C4-2B (cell line): ENCODE measurements around the gene MINAR1.
A peak's percentile ranks its signal among the peaks of the same experiment; 100 is the strongest.

Experiments
- H3K27ac ChIP-seq: fragments of 450-650 bp; 2 replicates; pipeline ENCODE4 v1.5.1; 2017
- CTCF ChIP-seq: fragments of 450-650 bp; conservative IDR thresholded peaks from 2 replicates; pipeline ENCODE4 v1.5.1; 2017; ENCODE audit warnings: mild to moderate bottlenecking
- ZFX ChIP-seq: fragments of 450-650 bp; IDR thresholded peaks from 2 replicates; pipeline ENCODE4 v1.6.1; 2017

Gene MINAR1

DNA sequence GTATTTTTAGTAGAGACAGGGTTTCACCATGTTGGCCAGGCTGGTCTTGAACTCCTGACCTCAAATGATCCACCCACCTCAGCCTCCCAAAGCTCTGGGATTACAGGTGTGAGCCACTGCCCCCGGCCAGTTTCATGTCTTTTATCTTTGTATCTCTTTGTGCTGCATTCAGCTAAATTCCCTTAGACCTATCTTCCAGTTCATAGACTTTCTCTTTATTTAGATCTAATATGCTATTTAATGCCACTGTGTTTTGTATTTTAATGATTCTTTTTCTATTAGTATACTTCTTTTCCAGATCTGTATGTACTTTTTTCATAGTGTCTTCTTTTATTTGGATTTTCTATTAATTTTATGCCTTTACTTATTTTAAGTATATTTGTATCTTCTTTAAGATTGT, 14.9 kb downstream of the MINAR1 start:
- no peak for TF ChIP-seq ZFX
- no peak for TF ChIP-seq CTCF
- no peak overlapping the region for H3K27ac ChIP-seq

DNA sequence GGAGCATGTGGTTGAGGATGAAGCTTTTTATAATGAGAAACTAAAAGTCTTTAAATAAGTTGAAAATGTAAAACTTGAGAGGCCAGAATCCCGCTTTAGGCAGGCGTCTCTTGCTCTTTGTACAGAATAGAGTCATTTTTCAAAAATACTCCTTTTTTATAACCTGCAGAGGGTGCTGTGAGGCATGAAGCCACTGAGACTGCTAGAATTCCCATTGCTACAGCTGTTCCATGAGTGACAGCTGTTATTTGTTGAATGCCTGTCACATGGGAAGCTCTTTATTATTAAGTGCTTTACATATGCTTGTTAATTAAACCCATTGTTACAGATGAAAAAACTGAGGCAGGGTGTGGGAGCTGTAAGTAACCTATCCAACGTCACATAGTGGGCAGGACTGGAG, 18.5 kb downstream of the MINAR1 start:
- H3K27ac ChIP-seq: no peak overlapping the region
- TF ChIP-seq ZFX (no peak), CTCF (peak; percentile 54)

DNA sequence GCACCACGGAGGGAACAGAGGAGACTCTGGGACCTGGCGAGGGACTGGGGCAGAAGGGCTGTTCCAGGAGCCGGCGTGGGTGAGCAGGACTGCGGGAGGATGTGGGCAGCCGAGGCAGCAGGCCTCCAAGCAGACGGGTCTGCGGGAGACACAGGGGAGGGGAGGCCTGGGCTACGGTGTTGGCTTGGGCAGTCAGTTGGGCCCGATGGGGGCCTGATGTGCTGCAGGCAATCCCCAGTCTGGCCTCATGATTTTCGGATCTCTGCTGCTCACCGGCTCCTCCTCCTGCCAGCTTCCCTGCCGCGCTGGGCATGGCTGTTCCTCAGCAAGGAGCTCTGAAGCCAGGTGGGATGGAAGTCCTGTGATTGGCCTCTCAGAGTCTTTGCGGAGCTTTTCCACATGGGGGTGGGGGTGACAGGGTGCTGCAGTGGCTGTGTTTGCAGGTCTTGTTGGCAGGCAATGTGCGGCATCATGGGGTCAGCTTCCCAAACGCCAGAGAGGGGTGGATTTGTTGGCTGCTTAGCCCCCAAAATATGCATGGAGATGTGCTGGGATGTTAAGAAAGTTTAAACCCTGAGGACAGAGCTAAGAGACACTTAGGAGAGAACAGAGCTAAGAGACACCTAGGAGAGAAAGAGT, 19.3 kb downstream of the MINAR1 start:
- no peak overlapping the region for H3K27ac ChIP-seq
- TF ChIP-seq CTCF: no peak
- TF ChIP-seq ZFX: no peak

DNA sequence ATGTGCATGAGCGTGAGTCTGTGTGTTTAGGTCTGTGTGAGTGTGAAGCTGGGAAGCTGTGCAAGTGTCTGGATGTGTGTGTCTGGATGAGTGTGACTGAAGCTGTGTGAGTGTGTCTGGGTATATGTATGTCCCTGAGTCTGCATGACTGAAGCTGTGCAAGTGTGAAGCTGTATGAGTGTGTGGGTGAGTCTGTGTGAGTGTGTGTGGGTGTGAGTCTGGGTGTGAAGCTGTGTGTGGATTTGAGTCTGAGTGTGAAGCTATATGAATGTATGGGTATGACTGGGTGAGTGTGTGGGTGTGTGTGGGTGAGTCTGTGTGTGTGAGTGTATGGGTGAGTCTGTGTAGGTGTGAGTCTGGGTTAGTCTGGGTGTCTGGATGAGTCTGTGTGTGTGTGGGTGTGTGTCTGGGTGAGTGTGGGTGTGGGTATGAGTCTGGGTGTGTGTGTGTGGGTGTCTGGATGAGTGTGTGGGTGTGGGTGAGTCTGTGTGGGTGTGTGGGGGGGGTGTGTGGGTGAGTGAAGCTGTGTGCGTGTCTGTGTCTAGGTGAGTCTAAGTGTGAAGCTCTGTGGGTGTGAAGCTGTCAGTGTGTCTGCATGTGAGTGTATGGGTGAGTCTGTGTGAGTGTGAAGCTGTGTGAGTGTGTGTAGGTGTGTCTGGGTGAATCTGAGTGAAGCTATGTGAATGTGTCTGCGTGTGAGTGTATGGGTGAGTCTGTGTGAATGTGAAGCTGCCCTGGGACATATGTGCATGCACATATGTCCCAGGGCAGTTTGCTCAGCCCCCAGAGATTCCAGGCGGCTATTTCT, 20.3 kb downstream of the MINAR1 start:
- H3K27ac ChIP-seq: no peak overlapping the region
- TF ChIP-seq ZFX (no peak), CTCF (no peak)

GRCh38 chr15:79453446-79453845, 21.3 kb downstream of the MINAR1 start:
- TF ChIP-seq ZFX (no peak), CTCF (no peak)

DNA sequence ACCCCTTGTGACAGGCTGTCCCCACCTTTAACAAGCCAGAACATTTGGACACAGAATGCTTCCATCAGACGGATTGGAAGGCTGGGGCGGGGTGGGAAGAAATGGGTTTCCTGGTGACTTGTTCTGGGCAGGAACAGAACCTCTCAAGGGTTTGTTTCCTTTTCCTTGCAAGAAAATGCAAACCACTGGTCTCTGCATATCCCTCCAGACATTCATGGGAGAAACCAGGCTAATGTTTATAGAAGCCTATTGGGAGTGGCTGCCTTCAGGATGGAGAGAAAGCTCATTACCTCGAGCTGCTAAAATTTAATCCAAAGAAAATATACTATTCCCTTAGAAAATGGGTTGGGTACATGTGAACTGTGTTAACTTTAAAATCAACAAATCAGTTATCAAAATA, 21.9 kb downstream of the MINAR1 start:
- no peak for TF ChIP-seq CTCF
- no peak for TF ChIP-seq ZFX

More at GRCh38 chr15:79453446-79453845, 21.3 kb downstream of the MINAR1 start:
- H3K27ac ChIP-seq: no peak overlapping the region

DNA sequence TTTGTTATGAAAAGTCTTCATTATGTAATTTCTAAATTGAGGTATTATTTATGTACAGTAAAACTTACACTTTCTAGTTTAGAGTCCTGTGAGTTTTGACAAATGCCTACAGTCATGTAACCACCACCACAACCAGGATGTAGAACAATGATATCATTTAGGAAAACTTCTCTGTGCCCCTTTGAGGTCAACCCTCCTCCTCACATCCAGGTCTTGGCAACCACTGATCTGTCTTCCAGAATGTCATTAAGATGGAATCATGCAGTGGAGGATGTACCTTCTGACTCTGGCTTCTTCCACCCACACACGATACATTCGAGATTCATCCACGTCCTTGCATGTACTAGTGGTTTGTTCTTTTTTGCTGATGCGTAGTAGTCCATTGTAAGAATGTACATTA, 23.2 kb downstream of the MINAR1 start:
- no peak for TF ChIP-seq CTCF
- H3K27ac ChIP-seq: no peak overlapping the region

More for the DNA sequence above, 21.9 kb downstream of the MINAR1 start:
- H3K27ac ChIP-seq: no peak overlapping the region
